GM12878 (cell line): ENCODE measurements around the gene PGAP6. TPM values are rescaled to one million over a fixed set of nuclear protein-coding genes. Genes with fewer than 3 reads are reported as not detected.

Experiments
- ATF7 ChIP-seq: fragments of 450-650 bp; IDR thresholded peaks from 2 replicates; pipeline ENCODE4 v1.6.1; 2016; ENCODE audit warnings: low read depth, mild to moderate bottlenecking
- CHD1 ChIP-seq: IDR thresholded peaks from 2 replicates; pipeline ENCODE4 v1.6.1; 2012; ENCODE audit warnings: low read depth, low read length, improper control_type of control experiment
- CREB1 ChIP-seq: IDR thresholded peaks from 2 replicates; pipeline ENCODE4 v1.6.1; 2012; ENCODE audit warnings: low read depth, mild to moderate bottlenecking, inconsistent platforms
- E2F8 ChIP-seq: fragments of 450-650 bp; IDR thresholded peaks from 2 replicates; pipeline ENCODE4 v1.6.1; 2018; ENCODE audit warnings: mild to moderate bottlenecking, low read depth, moderate library complexity; ENCODE audit not compliant: partially characterized antibody
- E4F1 ChIP-seq: fragments of 450-650 bp; IDR thresholded peaks from 2 replicates; pipeline ENCODE4 v1.6.1; 2018; ENCODE audit warnings: borderline replicate concordance, mild to moderate bottlenecking; ENCODE audit not compliant: partially characterized antibody
- ETV6 ChIP-seq, 2 experiments: fragments of 450-650 bp in 1 of 2; IDR thresholded peaks in 1 of 2; conservative IDR thresholded peaks in 1 of 2; 2 replicates each; pipeline ENCODE4 v1.6.1; 2014; ENCODE audit warnings: antibody characterized with exemption in 1 of 2, borderline replicate concordance in 1 of 2, low read depth in 1 of 2, mild to moderate bottlenecking in 1 of 2, moderate library complexity in 1 of 2
- HCFC1 ChIP-seq: fragments of 150-350 bp; IDR thresholded peaks from 2 replicates; pipeline ENCODE4 v1.6.1; 2014; ENCODE audit warnings: low read length
- HDAC2 ChIP-seq: fragments of 200-600 bp; sonication (generic); IDR thresholded peaks from 2 replicates; pipeline ENCODE4 v1.6.1; 2017
- MAX ChIP-seq: IDR thresholded peaks from 2 replicates; pipeline ENCODE4 v1.6.1; 2012; ENCODE audit warnings: low read depth, low read length, improper control_type of control experiment
- MTA2 ChIP-seq: fragments of 450-650 bp; IDR thresholded peaks from 2 replicates; pipeline ENCODE4 v1.6.1; 2016; ENCODE audit warnings: low read depth, mild to moderate bottlenecking, moderate library complexity
- NR2C1 ChIP-seq: fragments of 450-650 bp; IDR thresholded peaks from 2 replicates; pipeline ENCODE4 v1.6.1; 2017; ENCODE audit warnings: antibody characterized with exemption, mild to moderate bottlenecking, moderate library complexity
- NR2F1 ChIP-seq: fragments of 450-650 bp; conservative IDR thresholded peaks from 2 replicates; pipeline ENCODE4 v1.6.1; 2017; ENCODE audit warnings: mild to moderate bottlenecking
- POLR2A ChIP-seq: IDR thresholded peaks from 2 replicates; pipeline ENCODE4 v1.6.1; 2011; ENCODE audit warnings: low read depth, mild to moderate bottlenecking, low read length
- RAD51 ChIP-seq: fragments of 450-650 bp; IDR thresholded peaks from 2 replicates; pipeline ENCODE4 v1.6.1; 2016; ENCODE audit warnings: moderate library complexity, mild to moderate bottlenecking, inconsistent platforms
- RFX5 ChIP-seq: IDR thresholded peaks from 2 replicates; pipeline ENCODE4 v1.6.1; 2011; ENCODE audit warnings: low read depth, low read length, improper control_type of control experiment
- SIX5 ChIP-seq: IDR thresholded peaks from 2 replicates; pipeline ENCODE4 v1.6.1; 2011; ENCODE audit warnings: mild to moderate bottlenecking, low read depth, low read length, moderate library complexity; ENCODE audit not compliant: severe bottlenecking
- SPI1 ChIP-seq: IDR thresholded peaks from 2 replicates; pipeline ENCODE4 v1.6.1; 2011; ENCODE audit warnings: low read depth, mild to moderate bottlenecking, low read length, moderate library complexity, borderline replicate concordance; ENCODE audit not compliant: insufficient read depth
- TCF7 ChIP-seq: IDR thresholded peaks from 2 replicates; pipeline ENCODE4 v1.6.1; 2014; ENCODE audit warnings: antibody characterized with exemption, borderline replicate concordance
- YY1 ChIP-seq: IDR thresholded peaks from 2 replicates; pipeline ENCODE4 v1.6.1; 2011; ENCODE audit warnings: low read depth, mild to moderate bottlenecking, low read length
- ZBTB33 ChIP-seq: fragments of 450-650 bp; IDR thresholded peaks from 2 replicates; pipeline ENCODE4 v1.6.1; 2017; ENCODE audit warnings: mild to moderate bottlenecking
- ZNF622 ChIP-seq: fragments of 450-650 bp; IDR thresholded peaks from 2 replicates; pipeline ENCODE4 v1.6.1; 2017; ENCODE audit warnings: mild to moderate bottlenecking, inconsistent platforms
- polyA plus RNA-seq, 11 experiments: library from polyadenylated mRNA; depleted of rRNA in 4 of 11; unstranded in 6 of 11; stranded (reverse) in 5 of 11; fragments of >200 nt; fragmentation: Nextera tagmentation in 4 of 11; fragmentation: Illumina TruSeq in 1 of 11; extraction: Ambion mirVana in 4 of 11; extraction: Trizol in 1 of 11; gene quantifications; 1 replicate in 1 of 11; 2 replicates in 10 of 11; pipeline versions ENCODE4 v1.2.1 to v1.2.3, GENCODE V29; 2011 to 2016; ENCODE audit warnings: inconsistent platforms in 2 of 11, missing spikeins in 2 of 11, low read depth in 1 of 11
- total RNA-seq, 4 experiments: library from RNA; depleted of rRNA in 3 of 4; stranded (reverse); fragments of >200 nt in 3 of 4; fragmentation: Illumina TruSeq in 1 of 4; extraction: Trizol in 1 of 4; gene quantifications; 2 replicates each; pipeline versions ENCODE4 v1.2.1 to v1.2.3, GENCODE V29; 2013 to 2021

The PGAP6 gene
- total and polyA plus RNA-seq, 10 of the 15 experiments (the other 5 are each of a cell fraction or from before 2014, with no cell fraction given): 0.76 to 48.8 (median 18.4) TPM

GRCh38 chr16:391885-392335 lies 10.1 kb upstream of the PGAP6 start (continued):
- TF ChIP-seq E2F8 (no peak), NR2F1 (no peak), ETV6 (conservative IDR thresholded peaks at IDR 0.05 in 1 of 2, IDR thresholded peaks at IDR 0.05 in 1 of 2; ENCODE audit: borderline replicate concordance in 1 of 2, low read depth in 1 of 2) (no peak), SPI1 (no peak), ZBTB33 (no peak), NR2C1 (no peak), POLR2A (no peak), E4F1 (no peak), CREB1 (no peak), HCFC1 (no peak), CHD1 (no peak), MAX (no peak), ATF7 (peak; percentile 42; the same call in 1 of the 2 replicates), HDAC2 (no peak), RAD51 (no peak), ZNF622 (no peak), TCF7 (no peak), MTA2 (no peak), RFX5 (no peak), YY1 (peak; percentile 66), SIX5 (no peak)
